GM19025 (cell line): ENCODE results near the gene NCMAP.
"Not testable (repeated sequence)": the region's sequence is repeated elsewhere in the genome, so short reads cannot be mapped to it uniquely, and the experiment has no call there.

ENCODE experiments used
- ATAC-seq: cut with Tn5 transposase; IDR thresholded peaks from one replicate; pipeline ENCODE4 v1.9.1; 2021; ENCODE audit warnings: mild to moderate bottlenecking, low read depth, moderate library complexity; ENCODE audit not compliant: unreplicated experiment

The NCMAP gene

GRCh38 chr1:24540906-24541710 lies 14.8 kb upstream of the NCMAP start:
- no peak for ATAC-seq

- ATAC-seq, result no peak
Measured at GRCh38 chr1:24541711-24542346, 14.1 kb upstream of the NCMAP start.

- ATAC-seq, result no peak
Measured at GRCh38 chr1:24544239-24544638, 11.6 kb upstream of the NCMAP start.

- ATAC-seq, result no peak
Measured at GRCh38 chr1:24545662-24546061, 10.2 kb upstream of the NCMAP start.

- ATAC-seq, result no peak
Measured at GRCh38 chr1:24547195-24547594, 8.7 kb upstream of the NCMAP start.

GRCh38 chr1:24548070-24548469 lies 7.8 kb upstream of the NCMAP start:
- ATAC-seq, result no peak

- ATAC-seq, result not testable (repeated sequence)
Measured at GRCh38 chr1:24549210-24549609, 6.7 kb upstream of the NCMAP start.

GRCh38 chr1:24551290-24551959 lies 4.5 kb upstream of the NCMAP start:
- no peak for ATAC-seq

- ATAC-seq, result no peak
Measured at GRCh38 chr1:24551960-24552571, 3.8 kb upstream of the NCMAP start.

- ATAC-seq, result no peak
Measured at GRCh38 chr1:24553931-24554330, 2.0 kb upstream of the NCMAP start.

- ATAC-seq, result no peak
Measured at GRCh38 chr1:24554714-24555113, 1.2 kb upstream of the NCMAP start.

GRCh38 chr1:24556414-24556795 lies 518 bp downstream of the NCMAP start:
- no peak for ATAC-seq

GRCh38 chr1:24557220-24557619 lies 1.3 kb downstream of the NCMAP start:
- ATAC-seq, result no peak

- no peak for ATAC-seq
Measured at GRCh38 chr1:24557711-24558131, 1.8 kb downstream of the NCMAP start.

GRCh38 chr1:24558455-24558854 lies 2.6 kb downstream of the NCMAP start:
- no peak for ATAC-seq

- no peak for ATAC-seq
Measured at GRCh38 chr1:24558902-24559791, 3.3 kb downstream of the NCMAP start.

GRCh38 chr1:24560361-24560760 lies 4.5 kb downstream of the NCMAP start:
- no peak for ATAC-seq

- no peak for ATAC-seq
Measured at GRCh38 chr1:24562625-24563024, 6.7 kb downstream of the NCMAP start.

- ATAC-seq, result no peak
Measured at GRCh38 chr1:24564695-24565094, 8.8 kb downstream of the NCMAP start.

GRCh38 chr1:24566236-24566867 lies 10.5 kb downstream of the NCMAP start:
- no peak for ATAC-seq
